Right lobe of liver (tissue), 6 donors: ENCODE data around the gene PGK1. TPM values are rescaled to one million over a fixed set of nuclear protein-coding genes. Genes with fewer than 3 reads are reported as not detected.

ENCODE experiments used
- ATAC-seq, 4 donors: fragments of 200-7000 bp; cut with Tn5 transposase; one replicate each; pipeline ENCODE4 v1.9.1; 2020; ENCODE audit warnings: mild to moderate bottlenecking in 4 of 4, moderate library complexity in 4 of 4
- DNase-seq, 3 donors: peaks; one replicate each; pipeline ENCODE4 v3.0.0-alpha.2; 2020
- H3K27ac ChIP-seq, 3 donors: fragments of 200-600 bp; one replicate each; pipeline ENCODE4 v1.8.0; 2022
- H3K27me3 ChIP-seq, 2 donors: fragments of 200-600 bp; one replicate each; pipeline ENCODE4 v1.8.0; 2022
- H3K36me3 ChIP-seq, 4 donors: fragments of 200-600 bp; sonication (generic) in 1 of 4; one replicate each; pipeline versions ENCODE4 v1.5.1 to v1.8.0; 2017 to 2022; ENCODE audit warnings: control low read depth in 1 of 4
- H3K4me1 ChIP-seq, 4 donors: fragments of 200-600 bp; sonication (generic) in 1 of 4; one replicate each; pipeline versions ENCODE4 v1.5.1 to v1.8.0; 2017 to 2022; ENCODE audit warnings: control low read depth in 1 of 4
- H3K4me3 ChIP-seq, 3 donors: fragments of 200-600 bp; one replicate each; pipeline ENCODE4 v1.8.0; 2022
- H3K9me3 ChIP-seq, 4 donors: fragments of 200-600 bp; sonication (generic) in 1 of 4; one replicate each; pipeline versions ENCODE4 v1.5.1 to v1.8.0; 2017 to 2022; ENCODE audit warnings: control low read depth in 1 of 4
- POLR2A ChIP-seq: fragments of 450-650 bp; IDR thresholded peaks from one replicate; pipeline ENCODE4 v1.6.1; 2017; ENCODE audit warnings: antibody characterized with exemption, mild to moderate bottlenecking
- WGBS: methylation state at CpG from one replicate; pipeline ENCODE4 v1.1.6; 2018; ENCODE audit warnings: low coverage, low lambda C conversion rate; ENCODE audit not compliant: insufficient coverage; ENCODE audit errors: missing lambda C conversion rate; 5-methylcytosine and 5-hydroxymethylcytosine counted together
- intact Hi-C, 2 donors: fragments of 100-400 bp; cut with DNase I; formaldehyde crosslinking; loops; one replicate each; pipeline versions ENCODE4 v1.11.2 to v1.14.1; 2022
- total RNA-seq, 6 experiments: library from RNA; depleted of rRNA in 2 of 6; stranded (reverse); fragments of >200 nt in 2 of 6; fragmentation: NEBNext Ultra II Directional in 3 of 6; extraction: Animal tissue kit (Norgen Biotek cat#: 25700) in 3 of 6; gene quantifications; one replicate each; pipeline versions ENCODE4 v1.1.0 to v1.2.4, GENCODE V29; 2016 to 2023
- TF ChIP-seq, protein P1 (sequence below), 4 donors: fragments of 200-600 bp in 3 of 4; fragments of 450-650 bp in 1 of 4; IDR thresholded peaks; one replicate each; pipeline versions ENCODE4 v1.5.1 to v1.8.0; 2016 to 2022; ENCODE audit warnings: antibody characterized with exemption in 4 of 4, mild to moderate bottlenecking in 2 of 4
- donor health status: DM: no; HTN: yes; CAD: no.
- donor health status: DM: no; HTN: no; CAD: no.
- donor health status: DM: no; HTN: no; CAD: no.
- donor health status: DM: no; HTN: yes; CAD: no.
- donor health status: DM: no; HTN: yes; CAD: no.

The PGK1 gene
- total RNA-seq, 6 experiments from 2014 or later = 144 to 333 (median 184) TPM

DNA sequence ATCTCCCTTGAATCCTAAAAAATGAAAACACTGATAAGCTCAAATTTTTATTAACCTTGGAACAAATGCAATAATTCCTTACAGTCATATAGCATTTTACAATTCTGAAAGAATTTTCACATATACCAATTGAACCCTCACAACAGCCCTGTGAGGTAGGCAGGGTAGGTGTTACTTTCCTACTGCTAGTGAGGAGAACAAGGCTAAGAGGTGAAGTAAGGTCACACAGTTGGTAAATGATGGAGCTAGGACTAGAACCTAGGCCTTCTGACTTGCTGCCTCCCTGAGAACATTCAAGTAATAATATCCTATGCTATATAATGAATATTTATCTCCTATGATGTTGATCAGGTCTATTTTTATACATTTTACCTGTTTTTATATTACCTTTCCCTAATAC, 25.7 kb downstream of the PGK1 start:
- Histone ChIP-seq H3K27ac (no peak overlapping the region), H3K4me1 (no peaks in the 10 kb centered on the region), H3K4me3 (no peak overlapping the region), H3K9me3 (no peaks in the 10 kb centered on the region), H3K36me3 (peaks cover 0 to 32% (median 6%) of the 10 kb centered on the region in 4 donors), H3K27me3 (no peaks in the 10 kb centered on the region)
- intact Hi-C loops = no loop called here
- DNase-seq (no peak), ATAC-seq (no peak)
- TF ChIP-seq, protein P1, sequence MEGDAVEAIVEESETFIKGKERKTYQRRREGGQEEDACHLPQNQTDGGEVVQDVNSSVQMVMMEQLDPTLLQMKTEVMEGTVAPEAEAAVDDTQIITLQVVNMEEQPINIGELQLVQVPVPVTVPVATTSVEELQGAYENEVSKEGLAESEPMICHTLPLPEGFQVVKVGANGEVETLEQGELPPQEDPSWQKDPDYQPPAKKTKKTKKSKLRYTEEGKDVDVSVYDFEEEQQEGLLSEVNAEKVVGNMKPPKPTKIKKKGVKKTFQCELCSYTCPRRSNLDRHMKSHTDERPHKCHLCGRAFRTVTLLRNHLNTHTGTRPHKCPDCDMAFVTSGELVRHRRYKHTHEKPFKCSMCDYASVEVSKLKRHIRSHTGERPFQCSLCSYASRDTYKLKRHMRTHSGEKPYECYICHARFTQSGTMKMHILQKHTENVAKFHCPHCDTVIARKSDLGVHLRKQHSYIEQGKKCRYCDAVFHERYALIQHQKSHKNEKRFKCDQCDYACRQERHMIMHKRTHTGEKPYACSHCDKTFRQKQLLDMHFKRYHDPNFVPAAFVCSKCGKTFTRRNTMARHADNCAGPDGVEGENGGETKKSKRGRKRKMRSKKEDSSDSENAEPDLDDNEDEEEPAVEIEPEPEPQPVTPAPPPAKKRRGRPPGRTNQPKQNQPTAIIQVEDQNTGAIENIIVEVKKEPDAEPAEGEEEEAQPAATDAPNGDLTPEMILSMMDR (IDR thresholded peaks at IDR 0.05) = no peak
- TF ChIP-seq POLR2A = no peak

DNA sequence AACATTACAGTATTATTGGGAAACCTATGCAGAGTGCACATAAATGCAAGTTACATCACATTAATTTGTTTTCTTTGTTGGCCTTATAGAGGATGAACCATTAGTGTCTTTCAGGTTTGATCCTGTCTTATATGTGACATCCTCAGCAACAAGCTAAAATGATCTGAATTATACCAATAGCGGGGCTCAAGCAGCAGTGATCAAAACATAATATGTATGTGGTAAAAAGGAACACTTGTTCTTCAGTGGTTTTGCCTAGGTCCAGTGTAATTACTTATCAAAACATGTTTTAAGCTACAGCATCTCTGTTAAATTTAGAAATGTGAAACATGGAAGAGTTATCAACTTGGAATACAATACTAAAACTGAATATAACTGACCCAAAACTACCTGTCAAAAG, 26.3 kb downstream of the PGK1 start:
- Histone ChIP-seq H3K27ac (no peak overlapping the region), H3K4me3 (no peak overlapping the region), H3K36me3 (peaks cover 0 to 26% (median 2%) of the 10 kb centered on the region in 4 donors), H3K4me1 (no peaks in the 10 kb centered on the region), H3K27me3 (no peaks in the 10 kb centered on the region), H3K9me3 (no peaks in the 10 kb centered on the region)
- intact Hi-C loops = no loop called here
- WGBS = 64% methylated on average over 1 of the region's 1 CpG
- TF ChIP-seq, protein P1 (IDR thresholded peaks at IDR 0.05) = no peak
- TF ChIP-seq POLR2A = no peak
- DNase-seq (no peak), ATAC-seq (no peak)

GRCh38 chrX:78131117-78131516, 27.1 kb downstream of the PGK1 start:
- 56% methylated on average over 1 of the region's 1 CpG for WGBS
- no peak overlapping the region for H3K4me3 ChIP-seq
- DNase-seq (no peak), ATAC-seq (no peak)
- intact Hi-C loops = no loop called here
- no peaks in the 10 kb centered on the region for H3K27me3 ChIP-seq
- peaks cover 0 to 20% (median 2%) of the 10 kb centered on the region in 4 donors for H3K36me3 ChIP-seq
- no peaks in the 10 kb centered on the region for H3K4me1 ChIP-seq
- H3K9me3 ChIP-seq = no peaks in the 10 kb centered on the region
- H3K27ac ChIP-seq = no peak overlapping the region
- TF ChIP-seq POLR2A = no peak
- TF ChIP-seq, protein P1 (IDR thresholded peaks at IDR 0.05) = no peak

GRCh38 chrX:78133238-78133960, 29.4 kb downstream of the PGK1 start:
- Histone ChIP-seq H3K4me3 (no peak overlapping the region), H3K27me3 (no peaks in the 10 kb centered on the region), H3K27ac (no peak overlapping the region), H3K9me3 (no peaks in the 10 kb centered on the region), H3K36me3 (peaks cover 0 to 3% (median 0%) of the 10 kb centered on the region in 4 donors), H3K4me1 (no peaks in the 10 kb centered on the region)
- 52% methylated on average over 4 of the region's 4 CpGs for WGBS
- intact Hi-C loops = no loop called here
- no peak for DNase-seq
- ATAC-seq = no peak
- TF ChIP-seq, protein P1 (IDR thresholded peaks at IDR 0.05) = no peak
- TF ChIP-seq POLR2A = no peak
